Mesenteric fat pad (tissue), 1 donor: ENCODE results near the gene PSPC1. TPM values are rescaled to one million over a fixed set of nuclear protein-coding genes. Genes with fewer than 3 reads are reported as not detected.
A peak's percentile ranks its signal among the peaks of the same experiment; 100 is the strongest.
"Not testable (repeated sequence)": the region's sequence is repeated elsewhere in the genome, so short reads cannot be mapped to it uniquely, and the experiment has no call there.

Experiments used
- DNase-seq: peaks from one replicate; pipeline ENCODE4 v3.0.0-alpha.2; 2020; ENCODE audit warnings: low spot score
- long read RNA-seq: library from polyadenylated mRNA; unstranded; transcript quantifications from one replicate; pipeline ENCODE4 v2.0.0, GENCODE V29; 2020
- total RNA-seq: library from RNA; stranded (reverse); fragmentation: NEBNext Ultra II Directional; extraction: Animal tissue kit (Norgen Biotek cat#: 25700); gene quantifications from one replicate; pipeline ENCODE4 v1.2.1, GENCODE V29; 2021
- donor health status: DM: yes; HTN: yes; CAD: no.

PSPC1 gene
- total RNA-seq: 40.3 TPM
- long read RNA-seq, transcript PSPC1-201 (9 exons, 2,407 nt): major isoform, 75 of 135 reads
- long read RNA-seq, transcript PSPC1-204 (8 exons, 1,709 nt): minor isoform, 19 of 135 reads
- long read RNA-seq, transcript PSPC1-203 (8 exons, 1,647 nt): minor isoform, 9 of 135 reads
- long read RNA-seq, partial matches to known transcripts: 11 of 135 reads
- long read RNA-seq, other reads (novel, unspliced or antisense): 18 of 135 reads

- peak; percentile 99 for DNase-seq
These were observed at the start of gene PSPC1 for GRCh38 chr13:19782727-19783682. PSPC1 (minus strand) TSS chr13:19782945; CDS start chr13:19782757, 188 bp downstream.

GRCh38 chr13:19822673-19823072 lies 39.9 kb upstream of the PSPC1 start:
- no peak for DNase-seq

DNA sequence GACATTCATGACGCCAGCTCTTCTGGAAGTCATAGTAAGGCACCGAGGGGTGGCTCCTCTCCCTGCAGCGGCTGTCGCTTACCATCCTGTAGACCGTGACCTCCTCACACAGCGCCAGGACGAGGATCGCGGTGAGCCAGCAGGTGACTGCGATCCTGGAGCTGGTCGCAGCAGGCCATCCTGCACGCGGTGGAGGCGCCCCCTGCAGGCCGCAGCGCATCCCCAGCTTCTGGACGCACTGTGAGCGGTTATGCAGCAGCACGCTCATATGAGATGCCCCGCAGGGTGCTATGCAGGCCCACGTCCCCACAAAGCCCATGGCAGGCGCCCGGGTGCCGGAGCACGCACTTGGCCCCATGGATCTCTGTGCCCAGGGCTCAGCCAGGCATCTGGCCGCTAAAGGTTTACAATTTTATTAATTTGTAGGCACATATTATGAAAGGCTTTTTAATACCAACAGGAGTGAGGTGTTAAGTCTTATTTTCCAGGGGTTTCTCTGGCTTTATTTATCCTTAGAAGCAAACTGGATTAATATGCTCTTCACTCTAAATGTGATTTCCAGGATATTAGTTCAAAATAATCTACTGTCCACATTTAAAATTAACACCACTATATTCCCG lies 35.6 kb upstream of the PSPC1 start:
- DNase-seq: peak; percentile 91

- DNase-seq: no peak
These were observed 34.9 kb upstream of the PSPC1 start for GRCh38 chr13:19817510-19818158.

DNA sequence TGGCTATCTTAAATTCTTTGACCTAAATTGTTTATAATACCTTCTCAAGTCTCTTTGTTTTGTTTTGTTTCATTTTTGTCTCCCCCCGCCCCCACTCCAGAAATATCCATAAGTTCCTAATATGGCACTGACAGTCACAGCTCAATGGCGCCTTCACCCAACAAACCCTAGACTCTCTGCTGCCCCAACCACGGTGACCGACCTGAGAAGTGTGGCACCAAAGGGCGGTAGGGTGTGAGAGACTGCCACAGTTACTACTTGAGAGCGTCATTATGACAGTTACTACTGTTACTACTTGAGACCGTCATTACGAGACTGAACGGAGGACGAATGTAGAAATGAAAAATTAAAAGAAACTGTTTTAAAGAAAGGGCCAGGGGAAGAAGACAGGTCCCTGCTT lies 34.4 kb upstream of the PSPC1 start:
- DNase-seq: no peak

DNA sequence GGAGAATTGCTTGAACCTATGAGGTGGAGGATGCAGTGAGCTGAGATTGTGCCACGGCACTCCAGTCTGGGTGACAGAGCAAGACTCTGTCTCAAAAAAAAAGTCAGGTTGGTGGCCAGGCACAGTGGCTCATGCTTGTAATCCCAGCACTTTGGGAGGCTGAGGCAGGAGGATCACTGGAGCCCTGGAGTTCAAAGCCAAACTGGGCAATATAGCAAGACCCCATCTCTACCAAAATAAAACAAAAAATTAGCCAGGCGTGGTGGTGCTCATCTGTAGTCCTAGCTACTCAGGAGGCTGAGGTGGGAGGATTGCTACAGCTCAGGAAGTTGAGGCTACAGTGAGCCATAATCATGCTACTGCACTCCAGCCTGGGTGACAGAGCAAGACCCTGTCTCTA lies 33.1 kb upstream of the PSPC1 start:
- DNase-seq: not testable (repeated sequence)

GRCh38 chr13:19810996-19811881 lies 28.5 kb upstream of the PSPC1 start:
- no peak for DNase-seq

GRCh38 chr13:19810151-19810550 lies 27.4 kb upstream of the PSPC1 start:
- DNase-seq: no peak

DNA sequence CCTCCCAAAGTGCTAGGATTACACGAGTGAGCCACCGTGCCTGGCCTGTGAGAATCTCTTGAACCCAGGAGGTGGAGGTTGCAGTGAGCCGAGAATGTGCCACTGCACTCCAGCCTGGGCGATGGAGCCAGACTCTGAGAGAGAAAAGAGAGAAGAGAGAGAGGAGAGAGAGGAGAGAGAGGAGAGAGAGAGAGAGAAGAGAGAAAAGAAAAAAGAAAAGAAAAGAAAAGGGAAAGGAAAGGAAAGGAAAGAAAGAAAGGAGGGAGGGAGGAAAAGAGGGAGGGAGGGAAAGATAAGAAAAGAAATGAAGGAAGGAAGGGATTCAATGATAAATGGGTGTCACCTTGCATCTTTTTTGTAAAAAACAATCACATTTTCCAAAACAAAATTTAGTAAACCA lies 23.0 kb upstream of the PSPC1 start:
- DNase-seq: no peak

DNA sequence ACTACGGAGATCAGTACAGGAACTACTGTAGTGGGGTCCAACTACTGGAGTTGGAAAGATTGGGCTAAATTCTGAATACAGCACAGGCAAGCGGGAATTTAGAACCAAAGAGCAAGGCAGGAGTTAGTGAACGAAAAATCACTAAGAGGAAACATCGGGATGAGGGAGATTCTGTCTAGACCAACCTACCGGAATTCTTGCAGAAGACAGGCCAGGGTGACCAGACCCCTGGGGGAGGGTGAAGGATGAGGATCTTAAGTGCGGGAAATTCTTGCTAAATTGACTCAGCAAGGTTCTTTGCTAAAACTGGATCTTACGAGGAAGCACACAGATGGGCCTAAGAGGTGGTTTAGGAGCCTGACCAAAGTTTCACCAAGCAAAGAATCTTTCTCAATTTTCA lies 13.2 kb upstream of the PSPC1 start:
- no peak for DNase-seq

DNA sequence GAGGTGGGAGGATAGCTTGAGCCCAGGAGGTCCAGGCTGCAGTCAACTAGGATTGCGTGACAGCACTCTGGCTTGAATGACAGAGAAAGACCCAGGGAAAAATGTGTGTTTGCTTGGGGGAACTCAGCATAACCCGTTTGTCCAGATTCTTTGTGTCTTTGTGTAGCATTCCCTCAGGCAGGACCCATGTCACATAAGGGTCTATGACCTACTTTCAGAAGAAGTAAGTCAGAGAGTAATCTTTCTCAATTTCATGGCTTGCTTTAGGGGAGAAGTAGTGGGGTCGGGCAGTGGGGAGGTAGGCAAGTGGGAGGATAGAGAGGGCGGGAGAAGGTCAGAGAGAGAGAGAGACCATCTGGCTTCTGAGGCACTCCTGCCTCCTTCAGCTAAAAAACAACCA lies 11.9 kb upstream of the PSPC1 start:
- no peak for DNase-seq

- peak; percentile 12 for DNase-seq
These were observed 9.3 kb upstream of the PSPC1 start for GRCh38 chr13:19791953-19792537.

GRCh38 chr13:19782049-19782726 lies 557 bp downstream of the PSPC1 start:
- peak; percentile 91 for DNase-seq

DNA sequence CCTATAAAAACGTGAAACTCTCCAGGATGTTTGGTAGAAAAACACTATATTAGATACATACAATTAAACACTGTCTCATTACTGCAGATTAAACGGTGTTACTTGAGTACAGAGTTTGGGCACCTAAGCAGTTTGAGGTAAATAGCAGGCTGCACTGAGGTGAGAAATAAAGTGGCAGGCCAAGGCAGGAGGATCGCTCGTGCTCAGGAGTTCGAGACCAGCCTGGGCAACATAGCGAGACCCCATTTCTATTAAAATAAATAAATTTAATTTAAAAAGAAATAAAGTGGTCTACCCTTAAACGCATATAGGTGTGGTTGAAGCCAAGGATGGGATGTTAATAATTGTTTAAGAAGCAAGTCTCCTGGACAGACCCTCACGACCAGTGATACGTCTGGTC lies 1.2 kb downstream of the PSPC1 start:
- DNase-seq: peak; percentile 22

GRCh38 chr13:19780753-19781418 lies 1.9 kb downstream of the PSPC1 start:
- peak; percentile 43 for DNase-seq

DNA sequence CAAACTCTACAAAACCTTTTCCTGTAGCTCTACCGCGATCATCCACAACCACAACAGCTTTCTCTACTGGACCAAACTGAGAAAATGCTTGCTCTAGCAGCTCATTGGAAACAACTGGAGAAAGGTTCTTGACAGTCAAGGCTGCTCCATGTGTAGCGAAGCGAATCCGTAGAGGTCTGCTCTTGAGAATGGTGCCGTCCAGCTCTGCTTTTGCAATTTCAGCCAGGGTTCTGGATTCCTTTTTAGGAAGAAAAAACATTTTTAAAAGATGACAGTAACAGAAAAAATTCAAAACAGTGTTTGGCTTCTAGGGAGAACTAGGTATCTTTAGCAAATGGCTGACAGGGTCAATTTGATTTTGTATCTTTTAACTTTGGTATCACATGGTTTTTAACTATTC lies 10.4 kb downstream of the PSPC1 start:
- no peak for DNase-seq

DNA sequence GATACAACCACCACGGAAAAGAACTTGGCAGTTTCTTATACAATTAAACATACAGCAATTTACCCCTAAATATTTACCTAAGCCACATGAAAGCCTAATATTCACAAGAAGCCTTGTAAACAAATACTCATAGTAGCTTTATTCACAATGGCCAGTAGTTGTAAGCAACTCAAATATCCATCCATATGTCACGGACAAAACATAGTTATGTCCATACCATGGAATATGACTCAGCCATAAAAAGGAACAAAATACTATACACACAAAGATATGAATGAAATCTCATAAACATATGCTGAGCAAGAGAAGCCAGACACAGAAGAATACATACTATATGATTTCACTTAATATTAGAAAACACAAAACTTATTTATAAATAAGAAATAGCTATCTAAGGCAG lies 12.9 kb downstream of the PSPC1 start:
- no peak for DNase-seq

GRCh38 chr13:19767966-19768365 lies 14.8 kb downstream of the PSPC1 start:
- DNase-seq: no peak

- DNase-seq: peak; percentile 20
These were observed 16.2 kb downstream of the PSPC1 start for GRCh38 chr13:19766591-19766990.
